Spleen (tissue), 11 donors: ENCODE measurements around the gene CDH13. TPM values are rescaled to one million over a fixed set of nuclear protein-coding genes. Genes with fewer than 3 reads are reported as not detected.

Experiments used
- DNase-seq: peaks from one replicate; pipeline ENCODE4 v3.0.0-alpha.2; 2020
- H3K27ac ChIP-seq, 8 donors: fragments of 200-600 bp; sonication (generic) in 7 of 8; 1 replicate in 4 of 8; 2 replicates in 4 of 8; pipeline versions ENCODE4 v1.5.0 to v1.8.0; 2016 to 2021; ENCODE audit warnings: inconsistent platforms in 4 of 8, mild to moderate bottlenecking in 4 of 8, moderate library complexity in 1 of 8
- H3K27me3 ChIP-seq, 7 donors: fragments of 200-600 bp; sonication (generic) in 6 of 7; replicated peaks in 1 of 7; 1 replicate in 4 of 7; 2 replicates in 3 of 7; pipeline versions ENCODE4 v1.5.0 to v1.8.0; 2016 to 2021; ENCODE audit warnings: inconsistent platforms in 3 of 7, mild to moderate bottlenecking in 1 of 7
- H3K36me3 ChIP-seq, 6 donors: fragments of 200-600 bp; sonication (generic) in 5 of 6; 1 replicate in 4 of 6; 2 replicates in 2 of 6; pipeline versions ENCODE4 v1.5.0 to v1.8.0; 2016 to 2021; ENCODE audit warnings: inconsistent platforms in 2 of 6
- H3K4me1 ChIP-seq, 6 donors: fragments of 200-600 bp; sonication (generic) in 5 of 6; 1 replicate in 3 of 6; 2 replicates in 3 of 6; pipeline versions ENCODE4 v1.5.0 to v1.8.0; 2016 to 2021; ENCODE audit warnings: inconsistent platforms in 3 of 6
- H3K4me3 ChIP-seq, 8 donors: fragments of 200-600 bp; sonication (generic) in 7 of 8; 1 replicate in 4 of 8; 2 replicates in 4 of 8; pipeline versions ENCODE4 v1.5.0 to v1.8.0; 2016 to 2021; ENCODE audit warnings: inconsistent platforms in 4 of 8, mild to moderate bottlenecking in 4 of 8, moderate library complexity in 2 of 8
- H3K9me3 ChIP-seq, 8 donors: fragments of 200-600 bp; sonication (generic) in 7 of 8; 1 replicate in 4 of 8; 2 replicates in 4 of 8; pipeline versions ENCODE4 v1.5.0 to v1.8.0; 2016 to 2021; ENCODE audit warnings: inconsistent platforms in 4 of 8
- POLR2A ChIP-seq, 3 donors: fragments of 450-650 bp; IDR thresholded peaks; one replicate each; pipeline ENCODE4 v1.5.1; 2017; ENCODE audit warnings: antibody characterized with exemption in 3 of 3, mild to moderate bottlenecking in 1 of 3
- POLR2AphosphoS5 ChIP-seq, 3 donors: sonication (generic); formaldehyde crosslinking; IDR thresholded peaks; one replicate each; pipeline ENCODE4 v1.5.1; 2017; ENCODE audit warnings: antibody characterized with exemption in 3 of 3
- WGBS, 5 donors: extraction: QIAGEN DNeasy Blood & Tissue Kit in 3 of 5; methylation state at CpG; one replicate each; pipeline versions ENCODE4 v1.1.5 to v1.1.7; 2013 to 2018; 5-methylcytosine and 5-hydroxymethylcytosine counted together
- intact Hi-C: fragments of 100-400 bp; cut with DNase I; formaldehyde crosslinking; loops from one replicate; pipeline ENCODE4 v1.15.0; 2023; ENCODE audit warnings: low total_unique reads
- polyA plus RNA-seq, 3 donors: library from polyadenylated mRNA; stranded (reverse); fragments of 200-250 nt; gene quantifications; one replicate each; pipeline ENCODE4 v1.2.1, GENCODE V29; 2013
- total RNA-seq, 7 donors: library from RNA; depleted of rRNA in 3 of 7; stranded (reverse); fragments of >200 nt in 3 of 7; fragmentation: NEBNext Ultra II Directional in 4 of 7; extraction: Animal tissue kit (Norgen Biotek cat#: 25700) in 4 of 7; gene quantifications; one replicate each; pipeline versions ENCODE4 v1.1.0 to v1.2.1, GENCODE V29; 2016 to 2021
- TF ChIP-seq, protein P1 (sequence below), 11 experiments: fragments of 200-600 bp in 7 of 11; fragments of 450-650 bp in 4 of 11; sonication (generic) in 4 of 11; IDR thresholded peaks in 8 of 11; conservative IDR thresholded peaks in 3 of 11; 1 replicate in 7 of 11; 2 replicates in 4 of 11; pipeline versions ENCODE4 v1.4.0 to v1.8.0; 2016 to 2021; ENCODE audit warnings: antibody characterized with exemption in 11 of 11, inconsistent platforms in 4 of 11, mild to moderate bottlenecking in 1 of 11
- donor health status: healthy with polysubstance abuse.
- donor health status: DM: no; HTN: no; CAD: no; lungs with moderate emphysema.
- donor health status: DM: no; HTN: no; CAD: no.
- donor health status: Bipolar disorder and iron deficiency.
- donor health status: healthy.
- donor health status: DM: no; HTN: no; CAD: no.
- donor health status: DM: yes; HTN: yes; CAD: no.

Gene CDH13
- total and polyA plus RNA-seq, 10 donors = 0.13 to 4.6 (median 1.1) TPM

DNA sequence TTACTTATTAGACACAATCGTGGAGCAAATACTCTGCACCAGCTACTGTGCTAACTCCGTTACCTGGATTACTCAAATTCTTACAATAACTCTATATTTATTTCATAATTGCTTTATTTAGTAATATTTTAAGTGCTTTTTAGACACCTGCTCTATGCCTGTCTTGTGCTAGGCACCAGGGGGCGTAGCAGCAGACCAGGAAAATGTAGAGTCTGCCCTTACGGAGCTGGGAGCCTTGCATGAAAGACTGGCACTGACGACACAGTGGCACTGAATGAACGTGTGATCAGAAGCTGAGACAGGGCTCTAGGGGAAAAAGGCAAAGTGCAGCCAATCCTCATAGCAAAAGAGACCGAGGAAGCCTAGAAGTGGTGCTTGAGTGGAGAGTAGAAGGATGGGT is 486.5 kb downstream of the CDH13 start:
- intact Hi-C loops = no loop called here
- Histone ChIP-seq H3K27me3 (peaks cover 0 to 57% (median 0%) of the 10 kb centered on the region in 7 donors), H3K36me3 (no peaks in the 10 kb centered on the region), H3K4me3 (no peak overlapping the region), H3K27ac (no peak overlapping the region), H3K9me3 (no peaks in the 10 kb centered on the region), H3K4me1 (no peaks in the 10 kb centered on the region)
- DNase-seq = no peak
- TF ChIP-seq, protein P1, sequence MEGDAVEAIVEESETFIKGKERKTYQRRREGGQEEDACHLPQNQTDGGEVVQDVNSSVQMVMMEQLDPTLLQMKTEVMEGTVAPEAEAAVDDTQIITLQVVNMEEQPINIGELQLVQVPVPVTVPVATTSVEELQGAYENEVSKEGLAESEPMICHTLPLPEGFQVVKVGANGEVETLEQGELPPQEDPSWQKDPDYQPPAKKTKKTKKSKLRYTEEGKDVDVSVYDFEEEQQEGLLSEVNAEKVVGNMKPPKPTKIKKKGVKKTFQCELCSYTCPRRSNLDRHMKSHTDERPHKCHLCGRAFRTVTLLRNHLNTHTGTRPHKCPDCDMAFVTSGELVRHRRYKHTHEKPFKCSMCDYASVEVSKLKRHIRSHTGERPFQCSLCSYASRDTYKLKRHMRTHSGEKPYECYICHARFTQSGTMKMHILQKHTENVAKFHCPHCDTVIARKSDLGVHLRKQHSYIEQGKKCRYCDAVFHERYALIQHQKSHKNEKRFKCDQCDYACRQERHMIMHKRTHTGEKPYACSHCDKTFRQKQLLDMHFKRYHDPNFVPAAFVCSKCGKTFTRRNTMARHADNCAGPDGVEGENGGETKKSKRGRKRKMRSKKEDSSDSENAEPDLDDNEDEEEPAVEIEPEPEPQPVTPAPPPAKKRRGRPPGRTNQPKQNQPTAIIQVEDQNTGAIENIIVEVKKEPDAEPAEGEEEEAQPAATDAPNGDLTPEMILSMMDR (IDR thresholded peaks at IDR 0.05 in 8 of 11, conservative IDR thresholded peaks at IDR 0.05 in 3 of 11) = peak in 4 of 11 experiments; percentile 5 to 24 (median 22)
- TF ChIP-seq POLR2AphosphoS5 (IDR thresholded peaks at IDR 0.05) = no peak
- TF ChIP-seq POLR2A (IDR thresholded peaks at IDR 0.05) = no peak
- WGBS, 5 donors = 23 to 34% (median 30%) methylated on average over 7 of the region's 7 CpGs

DNA sequence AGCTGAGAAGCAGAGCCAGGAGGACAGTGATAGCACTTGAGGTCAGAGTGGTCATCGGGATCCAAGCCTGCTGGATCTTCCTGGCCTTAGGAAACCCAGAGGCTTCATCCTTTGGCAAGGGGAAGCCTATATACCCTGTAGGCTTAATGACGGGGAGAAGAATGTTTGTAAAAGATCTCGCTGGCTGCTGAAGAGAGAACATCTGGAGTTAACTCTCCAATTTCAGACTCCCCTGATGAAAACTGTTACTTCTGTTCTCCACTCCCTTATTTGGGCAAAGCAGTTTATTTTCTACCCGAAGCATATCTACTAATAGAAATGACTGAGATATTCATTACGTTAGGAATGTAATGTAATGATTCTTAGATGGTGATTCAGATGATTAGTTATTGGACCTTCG is 487.0 kb downstream of the CDH13 start:
- no peaks in the 10 kb centered on the region for H3K9me3 ChIP-seq
- intact Hi-C loops = no loop called here
- H3K27me3 ChIP-seq = peaks cover 0 to 52% (median 0%) of the 10 kb centered on the region in 7 donors
- no peaks in the 10 kb centered on the region for H3K36me3 ChIP-seq
- H3K27ac ChIP-seq = no peak overlapping the region
- no peak for DNase-seq
- H3K4me1 ChIP-seq = no peaks in the 10 kb centered on the region
- H3K4me3 ChIP-seq = no peak overlapping the region
- TF ChIP-seq POLR2A (IDR thresholded peaks at IDR 0.05) = no peak
- TF ChIP-seq, protein P1 (IDR thresholded peaks at IDR 0.05 in 8 of 11, conservative IDR thresholded peaks at IDR 0.05 in 3 of 11) = no peak
- no peak for TF ChIP-seq POLR2AphosphoS5 (IDR thresholded peaks at IDR 0.05)
- 78 to 89% (median 81%) methylated on average over 6 of the region's 6 CpGs for WGBS, 5 donors

DNA sequence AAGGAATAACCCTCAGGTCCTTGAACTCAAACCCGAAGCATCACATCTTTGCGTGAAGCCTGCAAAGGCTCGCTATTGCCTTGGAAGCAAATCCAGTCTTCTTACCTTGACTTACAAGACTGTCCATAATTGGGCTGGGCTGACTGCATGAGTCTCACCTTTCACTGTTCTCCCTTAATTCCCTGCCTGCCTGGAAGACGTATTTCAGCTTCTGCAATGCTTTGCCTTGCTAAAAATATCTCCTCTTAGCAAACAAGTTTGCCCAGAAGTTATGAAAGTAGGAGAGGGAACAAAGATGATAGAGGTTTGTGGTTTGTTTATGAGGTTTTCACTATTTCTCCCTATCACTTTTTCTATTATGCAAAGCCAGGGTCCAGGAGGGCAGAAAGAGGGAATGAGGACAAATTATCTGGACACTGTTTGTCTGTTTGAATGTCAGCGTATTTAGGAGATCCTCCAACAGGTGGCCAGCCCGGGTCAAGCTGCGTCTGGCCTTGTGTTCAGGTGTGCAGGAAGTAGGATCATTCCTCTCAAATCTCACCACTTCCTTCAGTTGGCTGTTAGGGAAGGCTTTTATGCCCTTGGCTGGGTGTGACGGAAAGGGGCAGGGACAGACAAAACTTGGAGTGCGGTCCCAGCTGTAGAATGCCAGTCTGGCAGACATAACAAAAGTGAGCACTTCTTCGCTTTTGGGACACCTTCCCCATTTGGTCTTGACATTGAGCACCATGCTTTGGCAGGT is 488.9 kb downstream of the CDH13 start:
- no peaks in the 10 kb centered on the region for H3K36me3 ChIP-seq
- H3K27ac ChIP-seq = no peak overlapping the region
- H3K4me1 ChIP-seq = no peaks in the 10 kb centered on the region
- no peak overlapping the region for H3K4me3 ChIP-seq
- H3K27me3 ChIP-seq = peaks cover 0 to 34% (median 0%) of the 10 kb centered on the region in 7 donors
- TF ChIP-seq POLR2A (IDR thresholded peaks at IDR 0.05) (no peak), POLR2AphosphoS5 (IDR thresholded peaks at IDR 0.05) (no peak)
- TF ChIP-seq, protein P1 (IDR thresholded peaks at IDR 0.05 in 8 of 11, conservative IDR thresholded peaks at IDR 0.05 in 3 of 11) = no peak
- WGBS, 5 donors = 47 to 69% (median 53%) methylated on average over 10 of the region's 10 CpGs
- DNase-seq = no peak
- no peaks in the 10 kb centered on the region for H3K9me3 ChIP-seq
- intact Hi-C loops = no loop called here

DNA sequence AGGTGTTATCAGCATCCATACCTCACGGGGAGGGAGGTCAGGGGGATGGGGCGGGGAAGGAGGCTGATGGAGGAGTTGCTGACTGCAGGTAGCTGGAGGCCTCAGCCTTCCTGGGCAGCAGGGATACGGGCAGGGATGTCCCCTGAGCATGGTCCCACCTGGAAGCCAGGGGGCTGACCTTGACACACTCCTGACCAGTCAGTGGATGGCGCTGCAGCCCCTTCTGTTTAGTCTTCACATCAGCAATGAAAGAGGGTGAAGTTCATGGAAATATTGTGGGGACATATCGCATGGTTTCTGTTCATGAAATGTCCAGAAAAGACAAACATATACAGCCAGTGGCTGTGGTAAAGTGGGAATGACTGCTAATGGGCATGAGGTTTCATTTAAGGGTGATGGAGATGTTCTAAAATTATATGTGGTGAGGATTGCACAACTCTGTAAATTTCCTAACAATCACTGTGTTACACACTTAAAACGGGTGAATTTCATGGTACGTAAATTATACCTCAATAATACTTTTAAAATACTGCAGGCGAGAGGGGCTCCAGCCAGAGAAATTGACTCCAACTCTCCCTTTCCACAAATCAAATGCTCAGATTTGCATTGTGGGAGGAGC is 489.6 kb downstream of the CDH13 start:
- DNase-seq = no peak
- Histone ChIP-seq H3K9me3 (no peaks in the 10 kb centered on the region), H3K36me3 (no peaks in the 10 kb centered on the region), H3K4me1 (no peaks in the 10 kb centered on the region), H3K27ac (no peak overlapping the region), H3K27me3 (peaks cover 0 to 27% (median 0%) of the 10 kb centered on the region in 7 donors), H3K4me3 (no peak overlapping the region)
- intact Hi-C loops = no loop called here
- 49 to 76% (median 70%) methylated on average over 8 of the region's 8 CpGs for WGBS, 5 donors
- TF ChIP-seq POLR2AphosphoS5 (IDR thresholded peaks at IDR 0.05) (no peak), POLR2A (IDR thresholded peaks at IDR 0.05) (no peak)
- TF ChIP-seq, protein P1 (IDR thresholded peaks at IDR 0.05 in 8 of 11, conservative IDR thresholded peaks at IDR 0.05 in 3 of 11) = no peak
